Fibroblast of lung (primary cell): ENCODE results near the gene ZNF124. TPM values are rescaled to one million over a fixed set of nuclear protein-coding genes. Genes with fewer than 3 reads are reported as not detected.

Experiments used
- DNase-seq, 2 donors: peaks; one replicate each; pipeline versions ENCODE4 v3.0.0 to v3.0.0-alpha.2; 2010; ENCODE audit warnings: low read depth in 2 of 2
- H2AFZ ChIP-seq: 2 replicates; pipeline ENCODE4 v1.5.1; 2012; ENCODE audit warnings: low read length, control low read depth, inconsistent platforms
- H3K27ac ChIP-seq: 2 replicates; pipeline ENCODE4 v1.5.1; 2011; ENCODE audit warnings: low read length, control low read depth; ENCODE audit not compliant: insufficient read depth
- H3K27me3 ChIP-seq: 2 replicates; pipeline ENCODE4 v1.5.1; 2011; ENCODE audit warnings: mild to moderate bottlenecking, low read length; ENCODE audit not compliant: control insufficient read depth, insufficient read depth
- H3K36me3 ChIP-seq: 2 replicates; pipeline ENCODE4 v1.5.1; 2011; ENCODE audit warnings: low read length; ENCODE audit not compliant: control insufficient read depth, insufficient read depth
- H3K4me1 ChIP-seq: 2 replicates; pipeline ENCODE4 v1.5.1; 2011; ENCODE audit warnings: low read length; ENCODE audit not compliant: control insufficient read depth, insufficient read depth; ENCODE audit errors: extremely low read depth
- H3K4me2 ChIP-seq: 2 replicates; pipeline ENCODE4 v1.5.1; 2011; ENCODE audit warnings: low read length, control low read depth; ENCODE audit not compliant: insufficient read depth; ENCODE audit errors: extremely low read depth
- H3K4me3 ChIP-seq, 4 experiments: fragments of 200-600 bp in 1 of 4; sonication (generic) in 1 of 4; replicated peaks in 1 of 4; 2 replicates each; pipeline ENCODE4 v1.5.1; 2011 to 2016; ENCODE audit warnings: low read length in 4 of 4, low read depth in 3 of 4, mild to moderate bottlenecking in 3 of 4, control low read depth in 2 of 4, inconsistent platforms in 1 of 4, mixed read lengths in 1 of 4; ENCODE audit not compliant: insufficient read depth in 1 of 4; ENCODE audit errors: control extremely low read depth in 1 of 4
- H3K79me2 ChIP-seq: 2 replicates; pipeline ENCODE4 v1.5.1; 2012; ENCODE audit warnings: mild to moderate bottlenecking, low read length, inconsistent platforms; ENCODE audit not compliant: control insufficient read depth, insufficient read depth
- H3K9ac ChIP-seq: 2 replicates; pipeline ENCODE4 v1.5.1; 2011; ENCODE audit warnings: mild to moderate bottlenecking, low read length, control low read depth; ENCODE audit not compliant: insufficient read depth
- H3K9me3 ChIP-seq: 2 replicates; pipeline ENCODE4 v1.5.1; 2012; ENCODE audit warnings: low read depth, low read length; ENCODE audit not compliant: control insufficient read depth, insufficient read depth
- H4K20me1 ChIP-seq: 2 replicates; pipeline ENCODE4 v1.5.1; 2011; ENCODE audit warnings: low read length; ENCODE audit not compliant: control insufficient read depth, insufficient read depth; ENCODE audit errors: extremely low read depth
- CTCF ChIP-seq, 2 donors: IDR thresholded peaks in 1 of 2; conservative IDR thresholded peaks in 1 of 2; 1 replicate in 1 of 2; 2 replicates in 1 of 2; pipeline ENCODE4 v1.5.1; 2011 to 2012; ENCODE audit warnings: low read length in 2 of 2, control low read depth in 1 of 2, inconsistent platforms in 1 of 2, low read depth in 1 of 2, mild to moderate bottlenecking in 1 of 2
- EZH2 ChIP-seq: IDR thresholded peaks from 2 replicates; pipeline ENCODE4 v1.5.1; 2012; ENCODE audit warnings: low read length, control low read depth, mild to moderate bottlenecking; ENCODE audit errors: missing control alignments
- polyA plus RNA-seq, 2 donors: library from polyadenylated mRNA; depleted of rRNA in 1 of 2; stranded (reverse) in 1 of 2; unstranded in 1 of 2; fragments of >200 nt; gene quantifications; 2 replicates each; pipeline ENCODE4 v1.2.1, GENCODE V29; 2011 to 2012; ENCODE audit warnings: missing spikeins in 1 of 2
- total RNA-seq: library from RNA; depleted of rRNA; stranded (reverse); fragments of >200 nt; gene quantifications from 2 replicates; pipeline ENCODE4 v1.2.1, GENCODE V29; 2014

ZNF124 gene
- total and polyA plus RNA-seq, 2 donors (not counting 1 experiment from before 2014, with no cell fraction given), result 2.9 to 25.6 TPM

GRCh38 chr1:247182994-247183393 lies 11.2 kb upstream of the ZNF124 start:
- H2AFZ ChIP-seq, result no peak overlapping the region
- no peaks in the 10 kb centered on the region for H3K79me2 ChIP-seq

DNA sequence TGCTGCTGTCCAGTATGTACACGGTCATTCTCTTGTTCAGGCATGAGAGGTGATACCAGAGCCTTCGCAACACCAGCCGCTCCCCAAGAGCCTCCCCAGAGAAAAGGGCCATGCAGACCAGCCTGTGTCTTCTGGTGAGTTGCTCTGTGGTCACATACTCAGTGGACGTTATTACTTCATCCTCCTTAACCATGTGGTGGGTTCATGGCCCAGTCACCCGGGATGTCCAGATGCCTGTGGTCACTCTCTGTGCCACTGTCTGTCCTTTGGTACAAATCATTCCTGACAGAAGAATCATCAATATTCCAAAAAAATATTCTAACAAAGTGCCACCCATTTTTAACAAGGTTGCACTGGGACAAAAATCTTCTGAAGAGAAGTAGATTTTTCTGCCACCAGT lies 8.8 kb upstream of the ZNF124 start:
- no peak for DNase-seq
- Histone ChIP-seq H3K36me3 (no peaks in the 10 kb centered on the region), H3K27ac (no peak overlapping the region)

More at GRCh38 chr1:247182994-247183393, 11.2 kb upstream of the ZNF124 start:
- Histone ChIP-seq H4K20me1 (no peaks in the 10 kb centered on the region), H3K9ac (no peak overlapping the region), H3K4me2 (no peak overlapping the region), H3K9me3 (no peaks in the 10 kb centered on the region), H3K27me3 (no peaks in the 10 kb centered on the region), H3K4me3 (no peak overlapping the region), H3K4me1 (no peaks in the 10 kb centered on the region), H3K27ac (no peak overlapping the region), H3K36me3 (no peaks in the 10 kb centered on the region)
- no peak for DNase-seq
- TF ChIP-seq EZH2, result no peak
- no peak for TF ChIP-seq CTCF (conservative IDR thresholded peaks at IDR 0.05 in 1 of 2, IDR thresholded peaks at IDR 0.05 in 1 of 2; ENCODE audit: low read depth in 1 of 2, low read length in 2 of 2)

GRCh38 chr1:247177755-247178154 lies 5.9 kb upstream of the ZNF124 start:
- TF ChIP-seq EZH2 (no peak), CTCF (conservative IDR thresholded peaks at IDR 0.05 in 1 of 2, IDR thresholded peaks at IDR 0.05 in 1 of 2; ENCODE audit: low read depth in 1 of 2, low read length in 2 of 2) (no peak)
- Histone ChIP-seq H4K20me1 (no peaks in the 10 kb centered on the region), H3K4me2 (no peak overlapping the region), H3K79me2 (no peaks in the 10 kb centered on the region), H2AFZ (no peak overlapping the region), H3K4me3 (no peak overlapping the region), H3K9ac (no peak overlapping the region), H3K27me3 (no peaks in the 10 kb centered on the region), H3K36me3 (no peaks in the 10 kb centered on the region), H3K27ac (no peak overlapping the region), H3K4me1 (no peaks in the 10 kb centered on the region), H3K9me3 (no peaks in the 10 kb centered on the region)
- DNase-seq, result no peak

More for the DNA sequence above, 8.8 kb upstream of the ZNF124 start:
- no peak overlapping the region for H2AFZ ChIP-seq
- no peaks in the 10 kb centered on the region for H3K9me3 ChIP-seq
- H3K4me1 ChIP-seq, result no peaks in the 10 kb centered on the region
- no peak overlapping the region for H3K4me3 ChIP-seq
- no peaks in the 10 kb centered on the region for H4K20me1 ChIP-seq
- H3K79me2 ChIP-seq, result no peaks in the 10 kb centered on the region
- no peak overlapping the region for H3K9ac ChIP-seq
- H3K27me3 ChIP-seq, result no peaks in the 10 kb centered on the region
- no peak overlapping the region for H3K4me2 ChIP-seq
- TF ChIP-seq CTCF (conservative IDR thresholded peaks at IDR 0.05 in 1 of 2, IDR thresholded peaks at IDR 0.05 in 1 of 2; ENCODE audit: low read depth in 1 of 2, low read length in 2 of 2), result no peak
- TF ChIP-seq EZH2, result no peak
